ENCODE data around the gene MELTF. TPM values are rescaled to one million over a fixed set of nuclear protein-coding genes. Genes with fewer than 3 reads are reported as not detected.

Gene MELTF
- polyA plus RNA-seq, 2 of the 4 experiments (the other 2 are of a cell fraction) = 10.5 to 23.4 TPM

GRCh38 chr3:197027896-197028727 is 1.5 kb downstream of the MELTF start:
- H3K4me1 ChIP-seq = peaks cover 31% of the 10 kb centered on the region
- CTCF ChIA-PET = interaction anchor here (1.7 to 5.7 kb wide), 6 partner anchors 11 to 159 kb away, joined by 6 to 49 read pairs (median 10); no protein-coding TSS in a partner anchor
- H3K4me2 ChIP-seq = peak overlapping the region; percentile 96
- WGBS (ENCODE audit: missing lambda C conversion rate) = 94% methylated on average over 3 of the region's 22 CpGs
- no peak for FAIRE-seq
- DNase-seq (ENCODE audit: low read depth in 1 of 2, low spot score in 1 of 2) = no peak
- no peak for TF ChIP-seq RFX5 (IDR thresholded peaks at IDR 0.05)
- no peak for TF ChIP-seq RAD21 (conservative IDR thresholded peaks at IDR 0.05 in 1 of 2, IDR thresholded peaks at IDR 0.05 in 1 of 2)
- TF ChIP-seq KDM5A (IDR thresholded peaks at IDR 0.05) = no peak
- TF ChIP-seq HOXB5 (CRISPR knock-in tag; IDR thresholded peaks at IDR 0.05) = no peak
- peak overlapping the region; percentile 97 to 99 for H3K27ac ChIP-seq
- no peaks in the 10 kb centered on the region for H3K9me3 ChIP-seq
- peak overlapping the region; percentile 100 for H3K4me3 ChIP-seq
- no peak; a peak in 1 of 6 replicates for ATAC-seq
- POLR2A ChIA-PET = no interaction called here

- H3K4me2 ChIP-seq = no peak overlapping the region
- DNase-seq (ENCODE audit: low read depth in 1 of 2, low spot score in 1 of 2) = no peak
Measured at GRCh38 chr3:197027151-197027895, 2.3 kb downstream of the MELTF start.

GRCh38 chr3:197026481-197026866 is 3.1 kb downstream of the MELTF start:
- 97% methylated on average over 6 of the region's 9 CpGs for WGBS (ENCODE audit: missing lambda C conversion rate)
- Histone ChIP-seq H3K27ac (no peak overlapping the region), H3K9me3 (no peaks in the 10 kb centered on the region), H3K4me3 (no peak overlapping the region), H3K4me2 (no peak overlapping the region), H3K4me1 (peaks cover 23% of the 10 kb centered on the region)
- no peak for DNase-seq (ENCODE audit: low read depth in 1 of 2, low spot score in 1 of 2)
- ChIA-PET POLR2A (no interaction called here), CTCF (interaction anchor here (0.6 to 5.7 kb wide), 5 partner anchors 16 to 195 kb away, joined by 3 to 49 read pairs (median 7); no protein-coding TSS in a partner anchor)
- TF ChIP-seq JUN (IDR thresholded peaks at IDR 0.05) (no peak), HOXB13 (CRISPR knock-in tag; IDR thresholded peaks at IDR 0.05; ENCODE audit: low read depth) (no peak), PBX3 (IDR thresholded peaks at IDR 0.05) (no peak), MYC (IDR thresholded peaks at IDR 0.05; ENCODE audit: borderline replicate concordance, low read length) (no peak), RNF2 (IDR thresholded peaks at IDR 0.05; ENCODE audit: borderline replicate concordance, low read depth) (no peak), FOSL2 (IDR thresholded peaks at IDR 0.05) (no peak), FOSL2 (CRISPR knock-in tag; IDR thresholded peaks at IDR 0.05) (no peak), CBX2 (IDR thresholded peaks at IDR 0.05; ENCODE audit: borderline replicate concordance, low read depth) (no peak), ZC3H11A (IDR thresholded peaks at IDR 0.05) (no peak), TFCP2L1 (CRISPR knock-in tag; IDR thresholded peaks at IDR 0.05) (no peak), HOXA7 (CRISPR knock-in tag; IDR thresholded peaks at IDR 0.05) (no peak), MAX (IDR thresholded peaks at IDR 0.05) (no peak), RFX5 (IDR thresholded peaks at IDR 0.05) (no peak)
- no peak for ATAC-seq
- no peak for FAIRE-seq

More at GRCh38 chr3:197027151-197027895, 2.3 kb downstream of the MELTF start:
- H3K4me1 ChIP-seq = peaks cover 31% of the 10 kb centered on the region
- ChIA-PET CTCF (interaction anchor here (0.6 to 5.7 kb wide), 6 partner anchors 10 to 194 kb away, joined by 3 to 49 read pairs (median 8); no protein-coding TSS in a partner anchor), POLR2A (no interaction called here)
- no peak for ATAC-seq
- no peak for TF ChIP-seq E2F6 (IDR thresholded peaks at IDR 0.05; ENCODE audit: borderline replicate concordance, low read depth)
- no peak overlapping the region for H3K4me3 ChIP-seq
- H3K9me3 ChIP-seq = no peaks in the 10 kb centered on the region
- WGBS (ENCODE audit: missing lambda C conversion rate) = 93% methylated on average over 12 of the region's 29 CpGs
- no peak for FAIRE-seq
- H3K27ac ChIP-seq = no peak overlapping the region

Measured in A549 (cell line).